MCF 10A (cell line): ENCODE measurements around the gene CST7. TPM values are rescaled to one million over a fixed set of nuclear protein-coding genes. Genes with fewer than 3 reads are reported as not detected.
A peak's percentile ranks its signal among the peaks of the same experiment; 100 is the strongest.

Source experiments
- BruUV-seq: library from RNA; stranded (reverse); fragments of 400-500 nt; replicated peaks from 2 replicates; lab custom pipeline; 2021; lab: Mats Ljungman, UMichigan
- CTCF ChIA-PET: fragments of 300-600 bp; sonication (Branson Sonifier 250); formaldehyde crosslinking; extraction: SDS; loops from one replicate; lab custom pipeline; 2021; ENCODE audit warnings: antibody characterized with exemption, inconsistent platforms; lab: Yijun Ruan, JAX
- POLR2A ChIA-PET: fragments of 300-600, 350-650 bp; sonication (Branson Sonifier 250); formaldehyde crosslinking; extraction: SDS; loops from one replicate; lab custom pipeline; 2020; ENCODE audit warnings: antibody characterized with exemption, inconsistent platforms; lab: Yijun Ruan, JAX
- DNase-seq: peaks from one replicate; pipeline ENCODE4 v3.0.0-alpha.2; 2018; ENCODE audit not compliant: unreplicated experiment
- H3K27ac Mint-ChIP-seq: one replicate; pipeline ENCODE4 v1.8.0; 2022; ENCODE audit warnings: mild to moderate bottlenecking, low read depth, mixed read lengths; ENCODE audit not compliant: unreplicated experiment
- H3K27me3 Mint-ChIP-seq: one replicate; pipeline ENCODE4 v1.8.0; 2022; ENCODE audit warnings: mixed read lengths; ENCODE audit not compliant: insufficient read depth, unreplicated experiment
- H3K36me3 Mint-ChIP-seq: one replicate; pipeline ENCODE4 v1.8.0; 2022; ENCODE audit warnings: mild to moderate bottlenecking, moderate library complexity, mixed read lengths; ENCODE audit not compliant: insufficient read depth, unreplicated experiment
- H3K4me1 Mint-ChIP-seq: one replicate; pipeline ENCODE4 v1.8.0; 2022; ENCODE audit warnings: mixed read lengths; ENCODE audit not compliant: insufficient read depth, unreplicated experiment
- H3K4me3 Mint-ChIP-seq: one replicate; pipeline ENCODE4 v1.8.0; 2022; ENCODE audit warnings: mild to moderate bottlenecking, moderate library complexity, mixed read lengths; ENCODE audit not compliant: unreplicated experiment
- H3K9me3 Mint-ChIP-seq: one replicate; pipeline ENCODE4 v1.8.0; 2022; ENCODE audit warnings: mixed read lengths; ENCODE audit not compliant: unreplicated experiment
- CTCF ChIP-seq: fragments of 200-600 bp; IDR thresholded peaks from one replicate; pipeline ENCODE4 v1.8.0; 2022; ENCODE audit warnings: antibody characterized with exemption, mild to moderate bottlenecking; ENCODE audit not compliant: unreplicated experiment
- intact Hi-C: fragments of 100-400 bp; cut with micrococcal nuclease; formaldehyde crosslinking; loops from 2 replicates; pipeline ENCODE4 v1.14.1; 2022
- total RNA-seq: library from RNA; stranded (reverse); gene quantifications from 2 replicates; pipeline ENCODE4 v1.2.3, GENCODE V29; 2022

The CST7 gene
- total RNA-seq, 1 experiment from 2014 or later: not detected

- ChIA-PET POLR2A (interaction anchor here (0.7 to 7.5 kb wide), 23 partner anchors 10 to 490 kb away, joined by 3 to 152 read pairs (median 4); partner anchors contain the start of genes ENTPD6, GINS1 and PYGB), CTCF (interaction anchor here (0.6 to 8.7 kb wide), 69 partner anchors 10 to 1655 kb away, joined by 3 to 500 read pairs (median 5); partner anchors contain the start of genes ACSS1 and GINS1)
- H3K36me3 Mint-ChIP-seq: peaks cover 10% of the 10 kb centered on the region
- H3K9me3 Mint-ChIP-seq: no peaks in the 10 kb centered on the region
- H3K27ac Mint-ChIP-seq: no peak overlapping the region
- intact Hi-C loops: loop anchor here (1.0 to 2.0 kb wide), 2 partner anchors 253 to 405 kb away; no protein-coding TSS in a partner anchor
- BruUV-seq: no TSS peak
- DNase-seq: no peak
- H3K27me3 Mint-ChIP-seq: peaks cover 11% of the 10 kb centered on the region
- no peak for TF ChIP-seq CTCF
- H3K4me3 Mint-ChIP-seq: peak overlapping the region; percentile 97
- H3K4me1 Mint-ChIP-seq: peaks cover 64% of the 10 kb centered on the region
These were observed 45.1 kb downstream of the CST7 start for GRCh38 chr20:24994186-24994465.

GRCh38 chr20:24994470-24995368, 45.6 kb downstream of the CST7 start:
- CTCF ChIA-PET: interaction anchor here (0.6 to 8.7 kb wide), 77 partner anchors 10 to 1655 kb away, joined by 3 to 500 read pairs (median 5); partner anchors contain the start of genes ACSS1 and GINS1
- H3K27ac Mint-ChIP-seq: no peak overlapping the region
- BruUV-seq: no TSS peak
- POLR2A ChIA-PET: interaction anchor here (0.5 to 7.5 kb wide), 21 partner anchors 23 to 490 kb away, joined by 3 to 152 read pairs (median 5); partner anchors contain the start of genes ENTPD6, GINS1 and PYGB
- peak; percentile 85 for TF ChIP-seq CTCF
- H3K36me3 Mint-ChIP-seq: peaks cover 10% of the 10 kb centered on the region
- H3K4me3 Mint-ChIP-seq: no peak overlapping the region
- DNase-seq: peak; percentile 84
- intact Hi-C loops: loop anchor here (1.0 to 2.0 kb wide), 4 partner anchors 71 to 405 kb away; no protein-coding TSS in a partner anchor
- H3K27me3 Mint-ChIP-seq: peaks cover 12% of the 10 kb centered on the region
- no peaks in the 10 kb centered on the region for H3K9me3 Mint-ChIP-seq
- H3K4me1 Mint-ChIP-seq: peaks cover 65% of the 10 kb centered on the region

- BruUV-seq: no TSS peak
- DNase-seq: peak; percentile 30
These were observed 46.8 kb downstream of the CST7 start for GRCh38 chr20:24995741-24996448.

More at GRCh38 chr20:24995741-24996448, 46.8 kb downstream of the CST7 start:
- H3K4me1 Mint-ChIP-seq: peaks cover 66% of the 10 kb centered on the region
- H3K27ac Mint-ChIP-seq: no peak overlapping the region
- peaks cover 12% of the 10 kb centered on the region for H3K27me3 Mint-ChIP-seq
- intact Hi-C loops: loop anchor here (1.0 to 2.0 kb wide), 3 partner anchors 69 to 251 kb away; no protein-coding TSS in a partner anchor
- ChIA-PET POLR2A (interaction anchor here (0.6 to 7.5 kb wide), 12 partner anchors 13 to 403 kb away, joined by 3 to 152 read pairs (median 4); partner anchors contain the start of genes ENTPD6 and PYGB), CTCF (interaction anchor here (0.6 to 8.7 kb wide), 37 partner anchors 9 to 1776 kb away, joined by 3 to 500 read pairs (median 5); partner anchors contain the start of gene ACSS1)
- H3K9me3 Mint-ChIP-seq: no peaks in the 10 kb centered on the region
- no peak overlapping the region for H3K4me3 Mint-ChIP-seq
- TF ChIP-seq CTCF: no peak
- peaks cover 19% of the 10 kb centered on the region for H3K36me3 Mint-ChIP-seq
